Measurements from ENCODE around the gene PSMB5.

- TF ChIP-seq POLR2A (IDR thresholded peaks at IDR 0.05; ENCODE audit: low read depth, low read length): no peak
- no peak for TF ChIP-seq POLR2AphosphoS5 (IDR thresholded peaks at IDR 0.05; ENCODE audit: low read depth, low read length)
- no peak for TF ChIP-seq TAF1 (IDR thresholded peaks at IDR 0.05; ENCODE audit: low read depth, low read length)
- no peak for TF ChIP-seq POU2F2 (IDR thresholded peaks at IDR 0.05; ENCODE audit: low read depth, low read length)
- TF ChIP-seq SPI1 (IDR thresholded peaks at IDR 0.05; ENCODE audit: low read depth, low read length): no peak
Observed at GRCh38 chr14:23079716-23080115, 45.0 kb upstream of the PSMB5 start.
